H9 (cell line): ENCODE measurements around the gene PDCL3. TPM values are rescaled to one million over a fixed set of nuclear protein-coding genes. Genes with fewer than 3 reads are reported as not detected.

ENCODE experiments used
- DNase-seq: peaks from one replicate; pipeline ENCODE4 v3.0.0-alpha.2; 2017
- H2AFZ ChIP-seq: one replicate; pipeline ENCODE4 v1.6.1; 2013; ENCODE audit warnings: mild to moderate bottlenecking, low read length, control low read depth, moderate library complexity
- H2AK5ac ChIP-seq: 2 replicates; pipeline ENCODE4 v1.6.1; 2013; ENCODE audit warnings: low read length, control low read depth, mixed read lengths; ENCODE audit not compliant: insufficient read length
- H2BK120ac ChIP-seq: one replicate; pipeline ENCODE4 v1.6.1; 2013; ENCODE audit warnings: low read depth, mild to moderate bottlenecking, low read length, control low read depth, inconsistent platforms; ENCODE audit not compliant: poor library complexity, severe bottlenecking
- H2BK12ac ChIP-seq: 2 replicates; pipeline ENCODE4 v1.6.1; 2013; ENCODE audit warnings: low read length, control low read depth, mixed read lengths, low read depth; ENCODE audit not compliant: insufficient read length
- H2BK15ac ChIP-seq: 2 replicates; pipeline ENCODE4 v1.6.1; 2013; ENCODE audit warnings: low read depth, low read length, control low read depth
- H2BK20ac ChIP-seq: one replicate; pipeline ENCODE4 v1.6.1; 2013; ENCODE audit warnings: low read depth, mild to moderate bottlenecking, low read length, control low read depth, inconsistent platforms; ENCODE audit not compliant: poor library complexity, severe bottlenecking
- H2BK5ac ChIP-seq: 2 replicates; pipeline ENCODE4 v1.6.1; 2013; ENCODE audit warnings: low read length, control low read depth, mixed read lengths; ENCODE audit not compliant: insufficient read length
- H3K14ac ChIP-seq: 2 replicates; pipeline ENCODE4 v1.6.1; 2013; ENCODE audit warnings: low read length, control low read depth; ENCODE audit not compliant: insufficient read depth
- H3K18ac ChIP-seq: 2 replicates; pipeline ENCODE4 v1.6.1; 2013; ENCODE audit warnings: low read depth, mild to moderate bottlenecking, mixed read lengths, low read length, control low read depth; ENCODE audit not compliant: insufficient read length
- H3K23ac ChIP-seq: 2 replicates; pipeline ENCODE4 v1.6.1; 2013; ENCODE audit warnings: low read length, control low read depth, mixed read lengths, low read depth; ENCODE audit not compliant: insufficient read length
- H3K23me2 ChIP-seq: 2 replicates; pipeline ENCODE4 v1.6.1; 2013; ENCODE audit warnings: low read depth, mild to moderate bottlenecking, mixed read lengths, low read length, control low read depth; ENCODE audit not compliant: insufficient read length, poor library complexity, severe bottlenecking
- H3K27ac ChIP-seq: 2 replicates; pipeline ENCODE4 v1.5.1; 2013; ENCODE audit warnings: low read length, control low read depth, mixed read lengths, low read depth; ENCODE audit not compliant: insufficient read length
- H3K27me3 ChIP-seq: 2 replicates; pipeline ENCODE4 v1.6.1; 2013; ENCODE audit warnings: low read length, control low read depth, inconsistent platforms; ENCODE audit not compliant: insufficient read depth
- H3K4ac ChIP-seq: 2 replicates; pipeline ENCODE4 v1.6.1; 2013; ENCODE audit warnings: low read depth, mild to moderate bottlenecking, control low read depth, inconsistent platforms, low read length, moderate library complexity
- H3K4me1 ChIP-seq: 2 replicates; pipeline ENCODE4 v1.6.1; 2013; ENCODE audit warnings: low read length, control low read depth, inconsistent platforms; ENCODE audit not compliant: insufficient read depth
- H3K4me2 ChIP-seq: 2 replicates; pipeline ENCODE4 v1.6.1; 2013; ENCODE audit warnings: low read length, control low read depth, mixed read lengths; ENCODE audit not compliant: insufficient read length, insufficient read depth
- H3K56ac ChIP-seq: 2 replicates; pipeline ENCODE4 v1.6.1; 2013; ENCODE audit warnings: low read depth, mild to moderate bottlenecking, mixed read lengths, low read length, control low read depth; ENCODE audit not compliant: insufficient read length
- H3K79me1 ChIP-seq: 2 replicates; pipeline ENCODE4 v1.6.1; 2013; ENCODE audit warnings: low read depth, mild to moderate bottlenecking, moderate library complexity, low read length, control low read depth, inconsistent platforms; ENCODE audit not compliant: insufficient read depth, poor library complexity, severe bottlenecking
- H3K79me2 ChIP-seq: 2 replicates; pipeline ENCODE4 v1.6.1; 2013; ENCODE audit warnings: low read length, control low read depth, inconsistent platforms; ENCODE audit not compliant: insufficient read depth
- H3K9ac ChIP-seq: 2 replicates; pipeline ENCODE4 v1.6.1; 2013; ENCODE audit warnings: low read length, control low read depth, mixed read lengths; ENCODE audit not compliant: insufficient read length; ENCODE audit errors: extremely low read depth
- H3K9me3 ChIP-seq: one replicate; pipeline ENCODE4 v1.6.1; 2013; ENCODE audit warnings: low read depth, low read length, inconsistent platforms; ENCODE audit not compliant: control insufficient read depth
- H3T11ph ChIP-seq: one replicate; pipeline ENCODE4 v1.6.1; 2013; ENCODE audit warnings: mild to moderate bottlenecking, low read length, control low read depth, inconsistent platforms
- H4K20me1 ChIP-seq: one replicate; pipeline ENCODE4 v1.6.1; 2013; ENCODE audit not compliant: control insufficient read depth, insufficient read length, insufficient read depth
- H4K5ac ChIP-seq: 2 replicates; pipeline ENCODE4 v1.6.1; 2013; ENCODE audit warnings: low read depth, mild to moderate bottlenecking, mixed read lengths, low read length, control low read depth; ENCODE audit not compliant: insufficient read length
- H4K8ac ChIP-seq: replicated peaks from 2 replicates; pipeline ENCODE4 v1.6.1; 2013; ENCODE audit warnings: low read length, control low read depth, mixed read lengths, low read depth; ENCODE audit not compliant: insufficient read length
- H4K91ac ChIP-seq: 2 replicates; pipeline ENCODE4 v1.6.1; 2013; ENCODE audit warnings: low read depth, mild to moderate bottlenecking, moderate library complexity, mixed read lengths, low read length, control low read depth; ENCODE audit not compliant: insufficient read length
- H3K27ac Mint-ChIP-seq, 3 experiments: 2 replicates in 2 of 3; 3 replicates in 1 of 3; pipeline ENCODE4 v1.8.0; 2020 to 2021; ENCODE audit warnings: mixed read lengths in 3 of 3, mild to moderate bottlenecking in 1 of 3, moderate library complexity in 1 of 3
- H3K27me3 Mint-ChIP-seq: 2 replicates; pipeline ENCODE4 v1.8.0; 2021; ENCODE audit warnings: low read depth, mild to moderate bottlenecking, moderate library complexity, mixed read lengths
- H3K36me3 Mint-ChIP-seq, 3 experiments: 2 replicates in 2 of 3; 3 replicates in 1 of 3; pipeline ENCODE4 v1.8.0; 2020 to 2021; ENCODE audit warnings: low read depth in 3 of 3, mixed read lengths in 3 of 3; ENCODE audit not compliant: insufficient read depth in 1 of 3
- H3K4me1 Mint-ChIP-seq, 2 experiments: 2 replicates each; pipeline ENCODE4 v1.8.0; 2020; ENCODE audit warnings: mixed read lengths in 2 of 2
- H3K4me3 Mint-ChIP-seq, 2 experiments: 2 replicates in 1 of 2; 3 replicates in 1 of 2; pipeline ENCODE4 v1.8.0; 2020 to 2021; ENCODE audit warnings: mild to moderate bottlenecking in 2 of 2, mixed read lengths in 2 of 2, moderate library complexity in 1 of 2
- H3K9me3 Mint-ChIP-seq, 2 experiments: 2 replicates in 1 of 2; 3 replicates in 1 of 2; pipeline ENCODE4 v1.8.0; 2020; ENCODE audit warnings: mild to moderate bottlenecking in 2 of 2, mixed read lengths in 2 of 2, moderate library complexity in 1 of 2
- WGBS: extraction: QIAGEN DNeasy Blood & Tissue Kit; methylation state at CpG from one replicate; pipeline ENCODE4 v1.1.7; 2013; ENCODE audit warnings: missing lambda C conversion rate, low lambda C conversion rate, mixed read lengths; ENCODE audit not compliant: insufficient read length; ENCODE audit errors: extremely low coverage; 5-methylcytosine and 5-hydroxymethylcytosine counted together
- total RNA-seq: library from RNA; stranded (reverse); gene quantifications from 2 replicates; pipeline ENCODE4 v1.2.1, GENCODE V29; 2021
- TF ChIP-seq, protein P1 (sequence below): fragments of 200-600 bp; sonication (generic); conservative IDR thresholded peaks from 3 replicates; pipeline ENCODE4 v1.8.0; 2021; ENCODE audit warnings: antibody characterized with exemption, mild to moderate bottlenecking

The PDCL3 gene
- total RNA-seq, 1 experiment from 2014 or later, result 39.4 TPM

DNA sequence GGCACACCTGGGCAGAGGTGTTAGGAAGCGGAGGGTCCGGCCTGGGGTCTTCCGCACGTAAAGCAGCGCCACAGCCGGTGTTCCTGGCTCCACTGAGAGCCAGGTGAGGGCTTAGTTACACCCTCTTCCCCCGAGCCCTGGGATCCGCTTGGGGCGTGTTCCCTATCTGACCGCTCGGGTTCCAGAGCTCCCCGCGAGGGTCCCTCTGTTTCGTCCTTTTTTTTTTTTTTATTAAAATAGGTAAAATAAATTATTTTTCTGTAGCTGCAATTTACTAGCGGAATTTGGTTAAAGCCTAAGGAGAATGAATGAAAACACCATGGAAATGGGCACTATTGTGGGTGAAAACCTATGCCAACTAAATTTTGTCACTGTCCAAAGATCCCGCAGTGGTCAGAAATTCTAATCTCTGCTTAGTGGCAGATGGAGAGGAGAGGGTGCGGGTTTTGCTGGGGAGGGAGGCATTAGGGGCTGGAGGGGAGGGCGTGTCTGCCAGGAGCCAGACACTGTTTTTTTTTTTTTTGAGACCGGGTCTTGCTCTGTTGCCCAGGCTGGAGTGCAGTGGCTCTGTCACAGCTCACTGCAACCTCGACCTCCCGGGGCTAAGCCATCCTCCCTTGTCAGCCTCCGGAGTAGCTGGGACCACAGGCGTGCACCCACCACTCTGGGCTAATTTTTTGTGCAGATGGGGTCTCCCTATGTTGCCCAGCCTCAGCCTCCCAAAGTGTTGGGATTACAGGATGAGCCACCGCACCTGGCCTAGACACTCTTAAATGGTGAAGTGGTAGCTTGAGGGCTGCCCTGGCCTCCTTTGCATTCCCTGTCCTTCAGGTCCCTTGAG is 834 bp downstream of the PDCL3 start:
- peaks cover 14 to 16% of the 10 kb centered on the region in 2 experiments for H3K4me1 Mint-ChIP-seq
- peak overlapping the region; percentile 68 for H3K4me2 ChIP-seq
- H3K23ac ChIP-seq, result no peak overlapping the region
- no peak overlapping the region for H4K5ac ChIP-seq
- H3K79me1 ChIP-seq, result no peaks in the 10 kb centered on the region
- H3K4ac ChIP-seq, result no peak overlapping the region
- H2BK15ac ChIP-seq, result no peak overlapping the region
- no peak overlapping the region for H2BK20ac ChIP-seq
- H2BK120ac ChIP-seq, result no peak overlapping the region
- no peak overlapping the region for H4K8ac ChIP-seq
- no peaks in the 10 kb centered on the region; the same call in 1 of the 2 replicates for H3K79me2 ChIP-seq
- no peak overlapping the region for H4K91ac ChIP-seq
- WGBS, result no CpG with 5 or more reads among the region's 24 CpGs
- no peak overlapping the region for H3K56ac ChIP-seq
- no peak overlapping the region for H2AK5ac ChIP-seq
- H3K27ac Mint-ChIP-seq, result peak overlapping the region; percentile 86 to 96 (median 89); a peak in 5 of 7 replicates
- H3K9me3 Mint-ChIP-seq, result peaks cover 0 to 3% of the 10 kb centered on the region in 2 experiments; a peak in 2 of 5 replicates
- TF ChIP-seq, protein P1, sequence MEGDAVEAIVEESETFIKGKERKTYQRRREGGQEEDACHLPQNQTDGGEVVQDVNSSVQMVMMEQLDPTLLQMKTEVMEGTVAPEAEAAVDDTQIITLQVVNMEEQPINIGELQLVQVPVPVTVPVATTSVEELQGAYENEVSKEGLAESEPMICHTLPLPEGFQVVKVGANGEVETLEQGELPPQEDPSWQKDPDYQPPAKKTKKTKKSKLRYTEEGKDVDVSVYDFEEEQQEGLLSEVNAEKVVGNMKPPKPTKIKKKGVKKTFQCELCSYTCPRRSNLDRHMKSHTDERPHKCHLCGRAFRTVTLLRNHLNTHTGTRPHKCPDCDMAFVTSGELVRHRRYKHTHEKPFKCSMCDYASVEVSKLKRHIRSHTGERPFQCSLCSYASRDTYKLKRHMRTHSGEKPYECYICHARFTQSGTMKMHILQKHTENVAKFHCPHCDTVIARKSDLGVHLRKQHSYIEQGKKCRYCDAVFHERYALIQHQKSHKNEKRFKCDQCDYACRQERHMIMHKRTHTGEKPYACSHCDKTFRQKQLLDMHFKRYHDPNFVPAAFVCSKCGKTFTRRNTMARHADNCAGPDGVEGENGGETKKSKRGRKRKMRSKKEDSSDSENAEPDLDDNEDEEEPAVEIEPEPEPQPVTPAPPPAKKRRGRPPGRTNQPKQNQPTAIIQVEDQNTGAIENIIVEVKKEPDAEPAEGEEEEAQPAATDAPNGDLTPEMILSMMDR, result 0 out of 3 replicates have a peak, but pooled peaks have one; percentile 8
- H3K27me3 ChIP-seq, result no peaks in the 10 kb centered on the region
- no peak overlapping the region for H3K27ac ChIP-seq
- DNase-seq, result no peak
- peak overlapping the region; percentile 52 for H3K18ac ChIP-seq
- H3T11ph ChIP-seq, result no peak overlapping the region
- H2BK5ac ChIP-seq, result no peak overlapping the region
- H3K4me1 ChIP-seq, result no peaks in the 10 kb centered on the region
- peak overlapping the region; percentile 25; the same call in 1 of the 2 replicates for H3K14ac ChIP-seq
- H4K20me1 ChIP-seq, result no peaks in the 10 kb centered on the region
- H2AFZ ChIP-seq, result no peak overlapping the region
- no peaks in the 10 kb centered on the region for H3K9me3 ChIP-seq
- peaks cover 13 to 32% (median 30%) of the 10 kb centered on the region in 3 experiments; a peak in 6 of 7 replicates for H3K36me3 Mint-ChIP-seq
- H3K23me2 ChIP-seq, result no peaks in the 10 kb centered on the region
- H3K4me3 Mint-ChIP-seq, result peak overlapping the region; percentile 88 to 90
- no peaks in the 10 kb centered on the region for H3K27me3 Mint-ChIP-seq
- H2BK12ac ChIP-seq, result no peak overlapping the region
- H3K9ac ChIP-seq, result peak overlapping the region; percentile 81
